Right lobe of liver (tissue), 6 donors: ENCODE measurements around the gene TRIM2. TPM values are rescaled to one million over a fixed set of nuclear protein-coding genes. Genes with fewer than 3 reads are reported as not detected.

Source experiments
- ATAC-seq, 4 donors: fragments of 200-7000 bp; cut with Tn5 transposase; one replicate each; pipeline ENCODE4 v1.9.1; 2020; ENCODE audit warnings: mild to moderate bottlenecking in 4 of 4, moderate library complexity in 4 of 4
- DNase-seq, 3 donors: peaks; one replicate each; pipeline ENCODE4 v3.0.0-alpha.2; 2020
- H3K27ac ChIP-seq, 3 donors: fragments of 200-600 bp; one replicate each; pipeline ENCODE4 v1.8.0; 2022
- H3K27me3 ChIP-seq, 2 donors: fragments of 200-600 bp; one replicate each; pipeline ENCODE4 v1.8.0; 2022
- H3K36me3 ChIP-seq, 4 donors: fragments of 200-600 bp; sonication (generic) in 1 of 4; one replicate each; pipeline versions ENCODE4 v1.5.1 to v1.8.0; 2017 to 2022; ENCODE audit warnings: control low read depth in 1 of 4
- H3K4me1 ChIP-seq, 4 donors: fragments of 200-600 bp; sonication (generic) in 1 of 4; one replicate each; pipeline versions ENCODE4 v1.5.1 to v1.8.0; 2017 to 2022; ENCODE audit warnings: control low read depth in 1 of 4
- H3K4me3 ChIP-seq, 3 donors: fragments of 200-600 bp; one replicate each; pipeline ENCODE4 v1.8.0; 2022
- H3K9me3 ChIP-seq, 4 donors: fragments of 200-600 bp; sonication (generic) in 1 of 4; one replicate each; pipeline versions ENCODE4 v1.5.1 to v1.8.0; 2017 to 2022; ENCODE audit warnings: control low read depth in 1 of 4
- CTCF ChIP-seq, 4 donors: fragments of 200-600 bp in 3 of 4; fragments of 450-650 bp in 1 of 4; IDR thresholded peaks; one replicate each; pipeline versions ENCODE4 v1.5.1 to v1.8.0; 2016 to 2022; ENCODE audit warnings: antibody characterized with exemption in 4 of 4, mild to moderate bottlenecking in 2 of 4
- POLR2A ChIP-seq: fragments of 450-650 bp; IDR thresholded peaks from one replicate; pipeline ENCODE4 v1.6.1; 2017; ENCODE audit warnings: antibody characterized with exemption, mild to moderate bottlenecking
- WGBS: methylation state at CpG from one replicate; pipeline ENCODE4 v1.1.6; 2018; ENCODE audit warnings: low coverage, low lambda C conversion rate; ENCODE audit not compliant: insufficient coverage; ENCODE audit errors: missing lambda C conversion rate; 5-methylcytosine and 5-hydroxymethylcytosine counted together
- intact Hi-C, 2 donors: fragments of 100-400 bp; cut with DNase I; formaldehyde crosslinking; loops; one replicate each; pipeline versions ENCODE4 v1.11.2 to v1.14.1; 2022
- total RNA-seq, 6 experiments: library from RNA; depleted of rRNA in 2 of 6; stranded (reverse); fragments of >200 nt in 2 of 6; fragmentation: NEBNext Ultra II Directional in 3 of 6; extraction: Animal tissue kit (Norgen Biotek cat#: 25700) in 3 of 6; gene quantifications; one replicate each; pipeline versions ENCODE4 v1.1.0 to v1.2.4, GENCODE V29; 2016 to 2023
- donor health status: DM: no; HTN: yes; CAD: no.
- donor health status: DM: no; HTN: no; CAD: no.
- donor health status: DM: no; HTN: no; CAD: no.
- donor health status: DM: no; HTN: yes; CAD: no.
- donor health status: DM: no; HTN: yes; CAD: no.

TRIM2 gene
- total RNA-seq, 6 experiments from 2014 or later, result 8.9 to 17.5 (median 10.0) TPM

GRCh38 chr4:153209410-153209809 lies 5.2 kb downstream of the TRIM2 start:
- 25% methylated on average over 5 of the region's 5 CpGs for WGBS
- TF ChIP-seq POLR2A, result no peak
- no peak for TF ChIP-seq CTCF (IDR thresholded peaks at IDR 0.05)
- H3K27me3 ChIP-seq, result no peaks in the 10 kb centered on the region
- no peaks in the 10 kb centered on the region for H3K36me3 ChIP-seq
- H3K9me3 ChIP-seq, result no peaks in the 10 kb centered on the region
- ATAC-seq, result peak; percentile 49 to 63 (median 54)
- peaks cover 0 to 5% (median 2%) of the 10 kb centered on the region in 4 donors for H3K4me1 ChIP-seq
- H3K4me3 ChIP-seq, result no peak overlapping the region
- H3K27ac ChIP-seq, result no peak overlapping the region
- DNase-seq, result no peak
- intact Hi-C loops, result loop anchor here in 1 of 2 donors (5.0 kb wide), 1 partner anchor 108 kb away; no protein-coding TSS in a partner anchor

- H3K27ac ChIP-seq, result no peak overlapping the region
- intact Hi-C loops, result no loop called here
- 83% methylated on average over 1 of the region's 1 CpG for WGBS
- ATAC-seq (no peak), DNase-seq (no peak)
- H3K27me3 ChIP-seq, result no peaks in the 10 kb centered on the region
- H3K4me1 ChIP-seq, result peaks cover 0 to 5% (median 2%) of the 10 kb centered on the region in 4 donors
- H3K36me3 ChIP-seq, result no peaks in the 10 kb centered on the region
- no peak overlapping the region for H3K4me3 ChIP-seq
- H3K9me3 ChIP-seq, result no peaks in the 10 kb centered on the region
- TF ChIP-seq POLR2A, result no peak
- no peak for TF ChIP-seq CTCF (IDR thresholded peaks at IDR 0.05)
Observed at GRCh38 chr4:153210727-153211126, 6.5 kb downstream of the TRIM2 start.

GRCh38 chr4:153211986-153212728 lies 7.9 kb downstream of the TRIM2 start:
- WGBS, result 75% methylated on average over 5 of the region's 5 CpGs
- no peaks in the 10 kb centered on the region for H3K9me3 ChIP-seq
- H3K27ac ChIP-seq, result no peak overlapping the region
- DNase-seq (no peak), ATAC-seq (no peak)
- H3K4me3 ChIP-seq, result no peak overlapping the region
- H3K27me3 ChIP-seq, result no peaks in the 10 kb centered on the region
- H3K36me3 ChIP-seq, result no peaks in the 10 kb centered on the region
- TF ChIP-seq CTCF (IDR thresholded peaks at IDR 0.05) (no peak), POLR2A (no peak)
- intact Hi-C loops, result no loop called here
- peaks cover 0 to 5% (median 2%) of the 10 kb centered on the region in 4 donors for H3K4me1 ChIP-seq

- no peak overlapping the region for H3K27ac ChIP-seq
- ATAC-seq (no peak), DNase-seq (no peak)
- H3K4me1 ChIP-seq, result peaks cover 0 to 5% (median 2%) of the 10 kb centered on the region in 4 donors
- no peak overlapping the region for H3K4me3 ChIP-seq
- 83% methylated on average over 1 of the region's 1 CpG for WGBS
- no peaks in the 10 kb centered on the region for H3K9me3 ChIP-seq
- TF ChIP-seq POLR2A (no peak), CTCF (IDR thresholded peaks at IDR 0.05) (no peak)
- intact Hi-C loops, result no loop called here
- H3K27me3 ChIP-seq, result no peaks in the 10 kb centered on the region
- no peaks in the 10 kb centered on the region for H3K36me3 ChIP-seq
Observed at GRCh38 chr4:153212736-153213135, 8.5 kb downstream of the TRIM2 start.
